ENCODE results near the gene RGS6. TPM values are rescaled to one million over a fixed set of nuclear protein-coding genes. Genes with fewer than 3 reads are reported as not detected.

Gene RGS6
- total and polyA plus RNA-seq, 2 experiments from 2014 or later = 0.86 to 0.95 TPM

DNA sequence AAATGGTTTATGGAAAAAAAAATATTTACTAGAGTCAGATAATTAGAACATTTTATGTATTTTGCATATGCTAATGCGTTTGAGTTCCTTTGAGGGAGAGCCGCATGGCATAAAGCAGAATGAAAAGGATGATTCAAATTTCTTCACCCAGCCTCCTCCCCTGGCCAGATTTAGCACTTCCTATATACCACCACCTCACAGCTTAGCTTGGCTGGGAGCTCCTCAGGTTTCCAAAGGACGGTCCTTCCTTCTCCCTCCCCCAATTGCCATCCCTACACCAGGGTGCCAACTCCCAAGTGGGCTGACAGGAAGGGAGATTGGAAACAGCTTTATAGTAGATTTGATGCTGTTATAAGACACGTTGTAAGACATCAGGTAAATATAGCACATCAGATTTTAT is 157.4 kb downstream of the RGS6 start:
- no peak for TF ChIP-seq CTCF (IDR thresholded peaks at IDR 0.05; ENCODE audit: low read depth, low read length)
- Histone ChIP-seq H3K4me3 (no peak overlapping the region), H3K27ac (no peak overlapping the region), H3K36me3 (no peaks in the 10 kb centered on the region), H3K27me3 (no peaks in the 10 kb centered on the region), H3K4me1 (ENCODE audit: low read depth) (no peaks in the 10 kb centered on the region), H3K9me3 (ENCODE audit: low read depth) (no peaks in the 10 kb centered on the region)
- DNase-seq (ENCODE audit: low read depth in 1 of 2, low spot score in 1 of 2) = no peak

- TF ChIP-seq CTCF (IDR thresholded peaks at IDR 0.05; ENCODE audit: low read depth, low read length) = no peak
- no peaks in the 10 kb centered on the region for H3K27me3 ChIP-seq
- no peak for DNase-seq (ENCODE audit: low read depth in 1 of 2, low spot score in 1 of 2)
- no peak overlapping the region for H3K27ac ChIP-seq
- no peaks in the 10 kb centered on the region for H3K4me1 ChIP-seq (ENCODE audit: low read depth)
- H3K9me3 ChIP-seq (ENCODE audit: low read depth) = no peaks in the 10 kb centered on the region
- H3K4me3 ChIP-seq = no peak overlapping the region
- H3K36me3 ChIP-seq = no peaks in the 10 kb centered on the region
Observed at GRCh38 chr14:72094844-72095582, 162.8 kb downstream of the RGS6 start.

DNA sequence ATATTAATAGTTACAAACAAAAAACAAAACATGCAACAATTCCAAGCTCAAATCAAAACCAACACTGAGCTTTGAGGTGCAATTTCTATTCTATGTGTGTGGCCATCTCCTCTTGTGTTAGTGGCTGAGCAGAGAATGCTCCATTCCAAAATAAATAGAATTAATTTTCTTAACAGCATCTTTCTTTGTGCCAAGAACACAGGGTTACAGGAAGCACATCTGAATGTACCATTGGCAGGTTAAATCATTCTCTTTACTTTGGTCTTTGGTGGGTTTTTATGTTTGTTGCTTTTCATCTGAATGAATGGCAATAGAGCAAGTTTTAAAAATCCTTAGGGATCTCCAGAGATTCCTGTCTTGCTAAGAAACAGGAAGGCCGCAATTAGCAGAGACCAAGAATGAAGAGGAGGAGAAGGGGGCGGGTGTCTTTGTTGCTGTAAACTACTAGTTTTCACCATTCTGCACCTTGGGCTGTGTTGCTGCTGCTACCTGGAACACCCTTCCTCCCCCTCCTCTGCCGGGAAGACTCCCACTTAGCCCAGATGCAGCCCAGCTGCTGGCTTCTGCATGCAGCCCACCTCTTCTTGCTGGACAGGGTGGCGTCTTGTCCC is 165.0 kb downstream of the RGS6 start:
- no peak for DNase-seq (ENCODE audit: low read depth in 1 of 2, low spot score in 1 of 2)
- Histone ChIP-seq H3K27ac (no peak overlapping the region), H3K4me3 (no peak overlapping the region), H3K4me1 (ENCODE audit: low read depth) (no peaks in the 10 kb centered on the region), H3K9me3 (ENCODE audit: low read depth) (no peaks in the 10 kb centered on the region), H3K27me3 (no peaks in the 10 kb centered on the region), H3K36me3 (no peaks in the 10 kb centered on the region)
- TF ChIP-seq CTCF (IDR thresholded peaks at IDR 0.05; ENCODE audit: low read depth, low read length) = no peak

DNA sequence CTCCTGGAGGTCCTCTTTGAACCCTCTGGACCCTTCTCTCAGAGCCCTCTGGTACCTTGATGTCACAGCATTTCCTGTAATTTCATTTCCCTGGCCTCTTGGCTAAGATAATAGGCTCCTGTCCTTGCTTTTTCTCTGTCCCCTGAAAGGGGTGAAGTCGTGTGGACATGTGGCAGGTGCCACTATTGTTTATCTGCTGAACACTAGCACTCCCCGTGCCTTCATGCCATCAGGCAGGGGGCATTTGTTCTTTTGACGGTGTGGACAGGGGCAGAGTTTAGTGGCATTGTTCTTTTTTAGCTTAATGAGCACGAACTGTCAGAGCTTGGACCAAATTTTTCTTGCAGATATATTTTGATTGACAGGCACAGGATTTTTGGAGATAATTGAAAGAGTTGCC is 166.0 kb downstream of the RGS6 start:
- no peak for DNase-seq (ENCODE audit: low read depth in 1 of 2, low spot score in 1 of 2)
- no peaks in the 10 kb centered on the region for H3K4me1 ChIP-seq (ENCODE audit: low read depth)
- H3K9me3 ChIP-seq (ENCODE audit: low read depth) = no peaks in the 10 kb centered on the region
- no peak overlapping the region for H3K4me3 ChIP-seq
- H3K27me3 ChIP-seq = no peaks in the 10 kb centered on the region
- H3K27ac ChIP-seq = no peak overlapping the region
- no peaks in the 10 kb centered on the region for H3K36me3 ChIP-seq
- no peak for TF ChIP-seq CTCF (IDR thresholded peaks at IDR 0.05; ENCODE audit: low read depth, low read length)

GRCh38 chr14:72099566-72099965 is 167.3 kb downstream of the RGS6 start:
- H3K27me3 ChIP-seq = no peaks in the 10 kb centered on the region
- no peaks in the 10 kb centered on the region for H3K4me1 ChIP-seq (ENCODE audit: low read depth)
- H3K4me3 ChIP-seq = no peak overlapping the region
- TF ChIP-seq CTCF (IDR thresholded peaks at IDR 0.05; ENCODE audit: low read depth, low read length) = no peak
- no peak overlapping the region for H3K27ac ChIP-seq
- no peaks in the 10 kb centered on the region for H3K36me3 ChIP-seq
- H3K9me3 ChIP-seq (ENCODE audit: low read depth) = no peaks in the 10 kb centered on the region
- no peak for DNase-seq (ENCODE audit: low read depth in 1 of 2, low spot score in 1 of 2)

Data from cardiac muscle cell (in vitro differentiated cells and primary cell).